CD1c-positive myeloid dendritic cell (primary cell): ENCODE results near the gene HIC2.
"Not testable (repeated sequence)": the region's sequence is repeated elsewhere in the genome, so short reads cannot be mapped to it uniquely, and the experiment has no call there.

ENCODE experiments used
- DNase-seq: peaks from one replicate; pipeline ENCODE4 v3.0.0-alpha.2; 2016; ENCODE audit errors: extremely low spot score

HIC2 gene

GRCh38 chr22:21449531-21450319 lies 32.6 kb downstream of the HIC2 start:
- no peak for DNase-seq

- DNase-seq: no peak
Observed at GRCh38 chr22:21450320-21450831, 33.2 kb downstream of the HIC2 start.

- no peak for DNase-seq
Observed at GRCh38 chr22:21450858-21451353, 33.7 kb downstream of the HIC2 start.

GRCh38 chr22:21451545-21452520 lies 34.7 kb downstream of the HIC2 start:
- DNase-seq: no peak

GRCh38 chr22:21452666-21453065 lies 35.5 kb downstream of the HIC2 start:
- DNase-seq: not testable (repeated sequence)

- not testable (repeated sequence) for DNase-seq
Observed at GRCh38 chr22:21454998-21455333, 37.8 kb downstream of the HIC2 start.

- no peak for DNase-seq
Observed at GRCh38 chr22:21455334-21456089, 38.3 kb downstream of the HIC2 start.

- no peak for DNase-seq
Observed at GRCh38 chr22:21457023-21457787, 40.0 kb downstream of the HIC2 start.

GRCh38 chr22:21462672-21463071 lies 45.5 kb downstream of the HIC2 start:
- not testable (repeated sequence) for DNase-seq

- DNase-seq: not testable (repeated sequence)
Observed at GRCh38 chr22:21467337-21468193, 50.4 kb downstream of the HIC2 start, which contains the start of gene TMEM191C. Gene TMEM191C (plus strand): TSS chr22:21467387. CDS start chr22:21467460, 73 bp downstream.

GRCh38 chr22:21468194-21469096 lies 51.3 kb downstream of the HIC2 start:
- peak; percentile 92 for DNase-seq

GRCh38 chr22:21469097-21469994 lies 52.2 kb downstream of the HIC2 start:
- DNase-seq: not testable (repeated sequence)

GRCh38 chr22:21472984-21473383 lies 55.8 kb downstream of the HIC2 start:
- not testable (repeated sequence) for DNase-seq

GRCh38 chr22:21473664-21474063 lies 56.5 kb downstream of the HIC2 start:
- DNase-seq: not testable (repeated sequence)

- not testable (repeated sequence) for DNase-seq
Observed at GRCh38 chr22:21484039-21484438, 66.9 kb downstream of the HIC2 start.

GRCh38 chr22:21487723-21488122 lies 70.6 kb downstream of the HIC2 start:
- DNase-seq: not testable (repeated sequence)

- DNase-seq: not testable (repeated sequence)
Observed at GRCh38 chr22:21489149-21489680, 72.0 kb downstream of the HIC2 start.
